OCI-LY3 (cell line): ENCODE data around the gene CDK15.

Source experiments
- H2AFZ ChIP-seq: fragments of 200-600, 300-600 bp; shearing (Covaris generic); 2 replicates; pipeline ENCODE4 v1.6.0; 2014; ENCODE audit warnings: antibody characterized with exemption, low read depth, low read length
- H3K27ac ChIP-seq: fragments of 200-600, 300-600 bp; sonication (generic); 2 replicates; pipeline ENCODE4 v1.5.1; 2014; ENCODE audit warnings: mild to moderate bottlenecking, low read length, moderate library complexity, mixed read lengths
- H3K27me3 ChIP-seq: fragments of 200-600, 300-600 bp; sonication (generic); 2 replicates; pipeline ENCODE4 v1.6.1; 2014; ENCODE audit warnings: low read depth, low read length, mixed read lengths
- H3K36me3 ChIP-seq: fragments of 200-600, 300-600 bp; sonication (generic); replicated peaks from 2 replicates; pipeline ENCODE3; 2014; ENCODE audit warnings: low read depth, low read length, mixed read lengths
- H3K4me1 ChIP-seq: fragments of 300-600, 200-600 bp; sonication (generic); 2 replicates; pipeline ENCODE4 v1.6.1; 2014; ENCODE audit warnings: low read length, mixed read lengths
- H3K4me2 ChIP-seq: fragments of 200-600, 300-600 bp; sonication (generic); 2 replicates; pipeline ENCODE4 v1.6.1; 2014; ENCODE audit warnings: low read length, mixed read lengths
- H3K4me3 ChIP-seq: fragments of 300-600, 200-600 bp; sonication (generic); 2 replicates; pipeline ENCODE4 v1.5.1; 2014; ENCODE audit warnings: antibody characterized with exemption, mild to moderate bottlenecking, low read length, moderate library complexity
- H3K79me2 ChIP-seq: fragments of 300-600, 200-600 bp; shearing (Covaris generic); 2 replicates; pipeline ENCODE4 v1.6.1; 2014; ENCODE audit warnings: mild to moderate bottlenecking, low read length, mixed read lengths
- H3K9ac ChIP-seq: fragments of 300-600, 200-600 bp; shearing (Covaris generic); 2 replicates; pipeline ENCODE4 v1.6.0; 2014; ENCODE audit warnings: mild to moderate bottlenecking, low read length, moderate library complexity
- H3K9me3 ChIP-seq: fragments of 200-600, 300-600 bp; shearing (Covaris generic); 2 replicates; pipeline ENCODE4 v1.6.1; 2014; ENCODE audit warnings: low read length, mixed read lengths; ENCODE audit not compliant: insufficient read depth
- H4K20me1 ChIP-seq: fragments of 200-600, 300-600 bp; sonication (generic); 2 replicates; pipeline ENCODE4 v1.6.1; 2016; ENCODE audit warnings: low read length, mixed read lengths; ENCODE audit not compliant: insufficient read depth
- CTCF ChIP-seq: fragments of 200-600, 300-600 bp; sonication (generic); IDR thresholded peaks from 2 replicates; pipeline ENCODE4 v1.5.1; 2014; ENCODE audit warnings: antibody characterized with exemption, low read length, low read depth
- EZH2phosphoT487 ChIP-seq: fragments of 200-600 bp; shearing (Covaris generic); IDR thresholded peaks from 2 replicates; pipeline ENCODE4 v1.6.1; 2018; ENCODE audit warnings: antibody characterized with exemption, mixed run types, low read depth

The CDK15 gene

GRCh38 chr2:201887773-201888425, 81.6 kb downstream of the CDK15 start:
- Histone ChIP-seq H3K27ac (no peak overlapping the region), H3K9me3 (no peaks in the 10 kb centered on the region), H3K4me3 (peak overlapping the region; percentile 67), H4K20me1 (no peaks in the 10 kb centered on the region), H3K79me2 (no peaks in the 10 kb centered on the region), H3K9ac (peak overlapping the region; percentile 8; the same call in 1 of the 2 replicates), H3K4me1 (peaks cover 16% of the 10 kb centered on the region), H3K36me3 (no peaks in the 10 kb centered on the region), H3K4me2 (peak overlapping the region; percentile 89), H3K27me3 (peaks cover 24% of the 10 kb centered on the region), H2AFZ (peak overlapping the region; percentile 60)
- TF ChIP-seq EZH2phosphoT487 (no peak), CTCF (no peak)

GRCh38 chr2:201888426-201888800, 82.1 kb downstream of the CDK15 start:
- peak overlapping the region; percentile 89 for H3K4me2 ChIP-seq
- H3K27me3 ChIP-seq, result peaks cover 21% of the 10 kb centered on the region
- no peak overlapping the region for H3K27ac ChIP-seq
- TF ChIP-seq CTCF (no peak), EZH2phosphoT487 (no peak)
- H3K4me1 ChIP-seq, result peaks cover 16% of the 10 kb centered on the region
- no peaks in the 10 kb centered on the region for H3K36me3 ChIP-seq
- peak overlapping the region; percentile 67 for H3K4me3 ChIP-seq
- H2AFZ ChIP-seq, result peak overlapping the region; percentile 60; the same call in 1 of the 2 replicates
- H3K79me2 ChIP-seq, result no peaks in the 10 kb centered on the region
- H3K9me3 ChIP-seq, result no peaks in the 10 kb centered on the region
- H4K20me1 ChIP-seq, result no peaks in the 10 kb centered on the region
- peak overlapping the region; percentile 8; the same call in 1 of the 2 replicates for H3K9ac ChIP-seq

GRCh38 chr2:201890453-201890852, 84.1 kb downstream of the CDK15 start:
- H3K4me2 ChIP-seq, result no peak overlapping the region
- TF ChIP-seq EZH2phosphoT487, result no peak
- TF ChIP-seq CTCF, result no peak
- H3K4me3 ChIP-seq, result no peak overlapping the region
- no peaks in the 10 kb centered on the region for H3K79me2 ChIP-seq
- H3K27me3 ChIP-seq, result peaks cover 18% of the 10 kb centered on the region
- peaks cover 16% of the 10 kb centered on the region for H3K4me1 ChIP-seq
- H3K9me3 ChIP-seq, result no peaks in the 10 kb centered on the region
- H2AFZ ChIP-seq, result no peak overlapping the region
- H3K36me3 ChIP-seq, result no peaks in the 10 kb centered on the region
- no peaks in the 10 kb centered on the region for H4K20me1 ChIP-seq
- H3K27ac ChIP-seq, result no peak overlapping the region
- H3K9ac ChIP-seq, result no peak overlapping the region

GRCh38 chr2:201891676-201892075, 85.3 kb downstream of the CDK15 start:
- no peaks in the 10 kb centered on the region for H4K20me1 ChIP-seq
- H3K4me2 ChIP-seq, result no peak overlapping the region
- H2AFZ ChIP-seq, result no peak overlapping the region
- peaks cover 16% of the 10 kb centered on the region for H3K27me3 ChIP-seq
- H3K27ac ChIP-seq, result no peak overlapping the region
- no peaks in the 10 kb centered on the region for H3K79me2 ChIP-seq
- peaks cover 16% of the 10 kb centered on the region for H3K4me1 ChIP-seq
- H3K4me3 ChIP-seq, result no peak overlapping the region
- no peaks in the 10 kb centered on the region for H3K36me3 ChIP-seq
- H3K9ac ChIP-seq, result no peak overlapping the region
- TF ChIP-seq EZH2phosphoT487, result no peak
- TF ChIP-seq CTCF, result no peak
- no peaks in the 10 kb centered on the region for H3K9me3 ChIP-seq
